ENCODE results near the gene MKLN1. TPM values are rescaled to one million over a fixed set of nuclear protein-coding genes. Genes with fewer than 3 reads are reported as not detected.
A peak's percentile ranks its signal among the peaks of the same experiment; 100 is the strongest.

The MKLN1 gene
- polyA plus RNA-seq, 1 donor from 2014 or later: 15.9 TPM

DNA sequence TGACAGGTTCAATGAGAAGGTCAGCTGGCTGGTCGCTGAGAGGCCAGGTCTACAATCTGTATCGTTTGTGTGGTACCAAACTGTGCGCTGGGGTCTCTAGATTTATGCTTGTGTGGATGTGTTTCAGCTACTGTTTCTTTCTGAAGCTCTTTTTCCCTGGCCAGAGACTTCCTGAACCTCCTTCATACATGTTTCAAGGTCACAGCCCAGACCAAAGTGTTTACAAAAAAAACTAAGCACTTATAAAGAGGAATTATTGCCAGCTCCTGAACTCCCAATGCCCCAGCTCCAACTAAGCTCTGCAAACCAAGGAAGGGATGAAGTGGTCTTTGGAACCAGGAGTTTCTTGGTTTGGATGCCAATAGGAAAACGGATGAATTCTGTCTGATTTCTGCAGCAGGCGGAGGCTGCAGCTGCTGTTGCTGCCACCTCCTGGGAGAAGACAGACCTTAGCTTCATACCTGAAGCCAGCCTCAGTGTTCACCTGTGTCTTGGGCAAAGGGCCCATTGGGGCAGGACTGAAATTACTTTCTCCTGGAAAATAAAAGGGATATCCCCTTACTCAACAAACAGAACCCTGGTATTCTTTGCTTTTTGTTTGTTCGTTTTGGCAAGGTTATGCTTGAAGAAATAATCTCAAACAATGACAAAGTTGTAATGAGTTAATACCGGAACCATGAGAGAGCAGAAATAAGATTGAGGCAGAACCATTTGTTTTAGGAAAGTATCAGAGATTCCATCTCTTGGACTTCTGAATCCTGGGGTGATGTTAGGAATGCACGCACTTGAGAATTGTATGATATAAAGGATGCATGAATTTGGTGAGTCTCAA, 24.6 kb upstream of the MKLN1 start:
- Histone ChIP-seq H3K36me3 (ENCODE audit: insufficient read depth, low read length) (no peaks in the 10 kb centered on the region), H3F3A (ENCODE audit: insufficient read depth, low read length, poor library complexity, severe bottlenecking) (no peaks in the 10 kb centered on the region), H2AFZ (ENCODE audit: low read depth, low read length) (no peak overlapping the region), H4K20me1 (ENCODE audit: insufficient read depth) (no peaks in the 10 kb centered on the region), H3K27me3 (ENCODE audit: insufficient read depth, low read depth, low read length) (no peaks in the 10 kb centered on the region), H3K9me2 (ENCODE audit: insufficient read depth, low read length) (no peaks in the 10 kb centered on the region), H3K9me3 (ENCODE audit: low read length) (peaks cover 4% of the 10 kb centered on the region), H3K79me2 (replicated peaks; ENCODE audit: insufficient read depth, low read length) (no peaks in the 10 kb centered on the region), H3K9ac (ENCODE audit: low read length) (no peak overlapping the region), H3K4me3 (ENCODE audit: low read length) (no peak overlapping the region), H3K4me2 (ENCODE audit: low read length) (no peak overlapping the region), H3K27ac (ENCODE audit: low read length) (no peak overlapping the region)
- TF ChIP-seq, protein P1, sequence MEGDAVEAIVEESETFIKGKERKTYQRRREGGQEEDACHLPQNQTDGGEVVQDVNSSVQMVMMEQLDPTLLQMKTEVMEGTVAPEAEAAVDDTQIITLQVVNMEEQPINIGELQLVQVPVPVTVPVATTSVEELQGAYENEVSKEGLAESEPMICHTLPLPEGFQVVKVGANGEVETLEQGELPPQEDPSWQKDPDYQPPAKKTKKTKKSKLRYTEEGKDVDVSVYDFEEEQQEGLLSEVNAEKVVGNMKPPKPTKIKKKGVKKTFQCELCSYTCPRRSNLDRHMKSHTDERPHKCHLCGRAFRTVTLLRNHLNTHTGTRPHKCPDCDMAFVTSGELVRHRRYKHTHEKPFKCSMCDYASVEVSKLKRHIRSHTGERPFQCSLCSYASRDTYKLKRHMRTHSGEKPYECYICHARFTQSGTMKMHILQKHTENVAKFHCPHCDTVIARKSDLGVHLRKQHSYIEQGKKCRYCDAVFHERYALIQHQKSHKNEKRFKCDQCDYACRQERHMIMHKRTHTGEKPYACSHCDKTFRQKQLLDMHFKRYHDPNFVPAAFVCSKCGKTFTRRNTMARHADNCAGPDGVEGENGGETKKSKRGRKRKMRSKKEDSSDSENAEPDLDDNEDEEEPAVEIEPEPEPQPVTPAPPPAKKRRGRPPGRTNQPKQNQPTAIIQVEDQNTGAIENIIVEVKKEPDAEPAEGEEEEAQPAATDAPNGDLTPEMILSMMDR (IDR thresholded peaks at IDR 0.05; ENCODE audit: poor library complexity, severe bottlenecking): peak; percentile 54
- no peak for TF ChIP-seq POLR2AphosphoS5 (IDR thresholded peaks at IDR 0.05)
- TF ChIP-seq SMC3 (conservative IDR thresholded peaks at IDR 0.05; ENCODE audit: poor library complexity): peak; percentile 65
- peak; percentile 65 for TF ChIP-seq RAD21 (conservative IDR thresholded peaks at IDR 0.05)
- TF ChIP-seq, protein P2, sequence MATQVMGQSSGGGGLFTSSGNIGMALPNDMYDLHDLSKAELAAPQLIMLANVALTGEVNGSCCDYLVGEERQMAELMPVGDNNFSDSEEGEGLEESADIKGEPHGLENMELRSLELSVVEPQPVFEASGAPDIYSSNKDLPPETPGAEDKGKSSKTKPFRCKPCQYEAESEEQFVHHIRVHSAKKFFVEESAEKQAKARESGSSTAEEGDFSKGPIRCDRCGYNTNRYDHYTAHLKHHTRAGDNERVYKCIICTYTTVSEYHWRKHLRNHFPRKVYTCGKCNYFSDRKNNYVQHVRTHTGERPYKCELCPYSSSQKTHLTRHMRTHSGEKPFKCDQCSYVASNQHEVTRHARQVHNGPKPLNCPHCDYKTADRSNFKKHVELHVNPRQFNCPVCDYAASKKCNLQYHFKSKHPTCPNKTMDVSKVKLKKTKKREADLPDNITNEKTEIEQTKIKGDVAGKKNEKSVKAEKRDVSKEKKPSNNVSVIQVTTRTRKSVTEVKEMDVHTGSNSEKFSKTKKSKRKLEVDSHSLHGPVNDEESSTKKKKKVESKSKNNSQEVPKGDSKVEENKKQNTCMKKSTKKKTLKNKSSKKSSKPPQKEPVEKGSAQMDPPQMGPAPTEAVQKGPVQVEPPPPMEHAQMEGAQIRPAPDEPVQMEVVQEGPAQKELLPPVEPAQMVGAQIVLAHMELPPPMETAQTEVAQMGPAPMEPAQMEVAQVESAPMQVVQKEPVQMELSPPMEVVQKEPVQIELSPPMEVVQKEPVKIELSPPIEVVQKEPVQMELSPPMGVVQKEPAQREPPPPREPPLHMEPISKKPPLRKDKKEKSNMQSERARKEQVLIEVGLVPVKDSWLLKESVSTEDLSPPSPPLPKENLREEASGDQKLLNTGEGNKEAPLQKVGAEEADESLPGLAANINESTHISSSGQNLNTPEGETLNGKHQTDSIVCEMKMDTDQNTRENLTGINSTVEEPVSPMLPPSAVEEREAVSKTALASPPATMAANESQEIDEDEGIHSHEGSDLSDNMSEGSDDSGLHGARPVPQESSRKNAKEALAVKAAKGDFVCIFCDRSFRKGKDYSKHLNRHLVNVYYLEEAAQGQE (IDR thresholded peaks at IDR 0.05; ENCODE audit: borderline replicate concordance): no peak
- no peak for TF ChIP-seq EZH2 (IDR thresholded peaks at IDR 0.05; ENCODE audit: borderline replicate concordance, insufficient read depth, low read length, poor library complexity, severe bottlenecking)
- no peak for TF ChIP-seq MXI1 (conservative IDR thresholded peaks at IDR 0.05; ENCODE audit: poor library complexity, severe bottlenecking)
- no peak for TF ChIP-seq TAF1 (IDR thresholded peaks at IDR 0.05; ENCODE audit: low read depth)
- TF ChIP-seq EP300 (conservative IDR thresholded peaks at IDR 0.05; ENCODE audit: poor library complexity, severe bottlenecking): no peak

DNA sequence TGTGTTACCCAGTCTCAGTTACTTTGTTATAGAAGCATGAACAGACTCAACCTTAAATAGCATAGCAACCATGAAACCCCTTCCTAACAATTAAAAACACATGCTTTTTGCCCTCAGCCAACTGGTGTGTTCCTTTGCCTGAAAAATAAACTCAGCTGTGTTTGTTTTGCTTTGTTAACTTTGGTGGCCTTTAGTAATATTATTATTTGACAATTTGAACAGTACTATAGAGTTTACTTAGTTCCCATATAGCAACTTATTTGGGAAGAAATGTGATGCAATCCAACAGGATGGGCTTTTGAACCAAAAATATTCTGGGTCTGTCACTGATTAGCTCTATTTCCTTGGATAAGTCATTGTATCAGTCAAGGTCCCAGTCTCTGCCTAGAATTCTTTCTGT, 22.5 kb upstream of the MKLN1 start:
- no peaks in the 10 kb centered on the region for H3K79me2 ChIP-seq (replicated peaks; ENCODE audit: insufficient read depth, low read length)

More for the DNA sequence above, 22.5 kb upstream of the MKLN1 start:
- H3K4me3 ChIP-seq (ENCODE audit: low read length): no peak overlapping the region
- H4K20me1 ChIP-seq (ENCODE audit: insufficient read depth): no peaks in the 10 kb centered on the region
- no peaks in the 10 kb centered on the region for H3K36me3 ChIP-seq (ENCODE audit: insufficient read depth, low read length)
- H3K27ac ChIP-seq (ENCODE audit: low read length): no peak overlapping the region
- no peaks in the 10 kb centered on the region for H3F3A ChIP-seq (ENCODE audit: insufficient read depth, low read length, poor library complexity, severe bottlenecking)
- no peak overlapping the region for H2AFZ ChIP-seq (ENCODE audit: low read depth, low read length)
- H3K27me3 ChIP-seq (ENCODE audit: insufficient read depth, low read depth, low read length): no peaks in the 10 kb centered on the region
- H3K4me2 ChIP-seq (ENCODE audit: low read length): no peak overlapping the region
- H3K9me3 ChIP-seq (ENCODE audit: low read length): peaks cover 5% of the 10 kb centered on the region
- no peak overlapping the region for H3K9ac ChIP-seq (ENCODE audit: low read length)
- no peaks in the 10 kb centered on the region for H3K9me2 ChIP-seq (ENCODE audit: insufficient read depth, low read length)
- TF ChIP-seq EP300 (conservative IDR thresholded peaks at IDR 0.05; ENCODE audit: poor library complexity, severe bottlenecking): no peak
- TF ChIP-seq, protein P1 (IDR thresholded peaks at IDR 0.05; ENCODE audit: poor library complexity, severe bottlenecking): no peak
- no peak for TF ChIP-seq EZH2 (IDR thresholded peaks at IDR 0.05; ENCODE audit: borderline replicate concordance, insufficient read depth, low read length, poor library complexity, severe bottlenecking)
- TF ChIP-seq, protein P2 (IDR thresholded peaks at IDR 0.05; ENCODE audit: borderline replicate concordance): no peak
- TF ChIP-seq MXI1 (conservative IDR thresholded peaks at IDR 0.05; ENCODE audit: poor library complexity, severe bottlenecking): no peak
- no peak for TF ChIP-seq TAF1 (IDR thresholded peaks at IDR 0.05; ENCODE audit: low read depth)
- no peak for TF ChIP-seq POLR2AphosphoS5 (IDR thresholded peaks at IDR 0.05)
- TF ChIP-seq RAD21 (conservative IDR thresholded peaks at IDR 0.05): no peak
- no peak for TF ChIP-seq SMC3 (conservative IDR thresholded peaks at IDR 0.05; ENCODE audit: poor library complexity)
